Natural killer cell (primary cell): ENCODE measurements around the gene IL19. TPM values are rescaled to one million over a fixed set of nuclear protein-coding genes. Genes with fewer than 3 reads are reported as not detected.
"Not testable (repeated sequence)": the region's sequence is repeated elsewhere in the genome, so short reads cannot be mapped to it uniquely, and the experiment has no call there.

Experiments
- ATAC-seq, 3 donors: fragments of 150-1000 bp in 2 of 3; fragments of 200-7000 bp in 1 of 3; cut with Tn5 transposase; 1 replicate in 1 of 3; 2 replicates in 2 of 3; pipeline ENCODE4 v1.10.0; 2021; ENCODE audit warnings: mild to moderate bottlenecking in 2 of 3, moderate library complexity in 2 of 3
- DNase-seq, 2 donors: peaks; one replicate each; pipeline versions ENCODE4 v3.0.0 to v3.0.0-alpha.2; 2013 to 2021; ENCODE audit warnings: mixed read lengths in 1 of 2
- H3K27ac ChIP-seq: one replicate; pipeline ENCODE4 v1.5.1; 2013; ENCODE audit warnings: mild to moderate bottlenecking, low read length
- H3K27me3 ChIP-seq: one replicate; pipeline ENCODE4 v1.6.1; 2013; ENCODE audit warnings: low read length; ENCODE audit not compliant: control insufficient read depth, insufficient read depth
- H3K36me3 ChIP-seq: one replicate; pipeline ENCODE4 v1.6.1; 2013; ENCODE audit warnings: low read length; ENCODE audit not compliant: control insufficient read depth, insufficient read depth
- H3K4me1 ChIP-seq: one replicate; pipeline ENCODE4 v1.6.1; 2013; ENCODE audit warnings: low read length; ENCODE audit not compliant: control insufficient read depth, insufficient read depth
- H3K4me3 ChIP-seq: one replicate; pipeline ENCODE4 v1.5.1; 2013; ENCODE audit warnings: low read length
- H3K9me3 ChIP-seq: one replicate; pipeline ENCODE4 v1.6.1; 2013; ENCODE audit warnings: low read length; ENCODE audit not compliant: control insufficient read depth, insufficient read depth
- H3K27ac Mint-ChIP-seq, 2 donors: one replicate each; pipeline ENCODE4 v1.8.0; 2022; ENCODE audit warnings: mild to moderate bottlenecking in 2 of 2, mixed read lengths in 2 of 2, moderate library complexity in 1 of 2
- H3K27me3 Mint-ChIP-seq, 2 donors: one replicate each; pipeline ENCODE4 v1.8.0; 2022; ENCODE audit warnings: low read depth in 2 of 2, mixed read lengths in 2 of 2
- H3K36me3 Mint-ChIP-seq: one replicate; pipeline ENCODE4 v1.8.0; 2022; ENCODE audit warnings: mixed read lengths
- H3K4me1 Mint-ChIP-seq, 2 donors: one replicate each; pipeline ENCODE4 v1.8.0; 2022; ENCODE audit warnings: mixed read lengths in 2 of 2
- H3K4me3 Mint-ChIP-seq: one replicate; pipeline ENCODE4 v1.8.0; 2022; ENCODE audit warnings: mild to moderate bottlenecking, moderate library complexity, mixed read lengths
- H3K9me3 Mint-ChIP-seq, 2 donors: one replicate each; pipeline ENCODE4 v1.8.0; 2022; ENCODE audit warnings: mixed read lengths in 2 of 2
- WGBS: methylation state at CpG from one replicate; pipeline ENCODE4 v1.1.7; 2013; ENCODE audit warnings: missing lambda C conversion rate; ENCODE audit not compliant: insufficient coverage; 5-methylcytosine and 5-hydroxymethylcytosine counted together
- intact Hi-C: fragments of 100-400 bp; cut with micrococcal nuclease; formaldehyde crosslinking; loops from one replicate; pipeline ENCODE4 v1.14.2; 2022
- total RNA-seq, 4 donors: library from RNA; stranded (reverse); fragments of 120-200 nt in 1 of 4; gene quantifications; one replicate each; pipeline versions ENCODE4 v1.2.3 to v1.2.4, GENCODE V29; 2013 to 2022
- TF ChIP-seq, protein P1 (sequence below): fragments of 200-600 bp; IDR thresholded peaks from one replicate; pipeline ENCODE4 v1.8.0; 2022; ENCODE audit warnings: antibody characterized with exemption

IL19 gene
- total RNA-seq, 3 donors from 2014 or later (not counting 1 experiment from before 2014, with no cell fraction given), result not detected

- DNase-seq (no peak), ATAC-seq (no peak)
- no peaks in the 10 kb centered on the region for H3K27me3 ChIP-seq
- H3K4me1 ChIP-seq, result peaks cover 63% of the 10 kb centered on the region
- H3K36me3 Mint-ChIP-seq, result no peaks in the 10 kb centered on the region
- H3K27ac ChIP-seq, result no peak within 1 kb of the TSS
- no peaks in the 10 kb centered on the region for H3K36me3 ChIP-seq
- no peak within 1 kb of the TSS for H3K27ac Mint-ChIP-seq
- 45% methylated on average over 8 of the region's 8 CpGs for WGBS
- H3K27me3 Mint-ChIP-seq, result peaks cover 7 to 16% of the 10 kb centered on the region in 2 donors
- TF ChIP-seq, protein P1, sequence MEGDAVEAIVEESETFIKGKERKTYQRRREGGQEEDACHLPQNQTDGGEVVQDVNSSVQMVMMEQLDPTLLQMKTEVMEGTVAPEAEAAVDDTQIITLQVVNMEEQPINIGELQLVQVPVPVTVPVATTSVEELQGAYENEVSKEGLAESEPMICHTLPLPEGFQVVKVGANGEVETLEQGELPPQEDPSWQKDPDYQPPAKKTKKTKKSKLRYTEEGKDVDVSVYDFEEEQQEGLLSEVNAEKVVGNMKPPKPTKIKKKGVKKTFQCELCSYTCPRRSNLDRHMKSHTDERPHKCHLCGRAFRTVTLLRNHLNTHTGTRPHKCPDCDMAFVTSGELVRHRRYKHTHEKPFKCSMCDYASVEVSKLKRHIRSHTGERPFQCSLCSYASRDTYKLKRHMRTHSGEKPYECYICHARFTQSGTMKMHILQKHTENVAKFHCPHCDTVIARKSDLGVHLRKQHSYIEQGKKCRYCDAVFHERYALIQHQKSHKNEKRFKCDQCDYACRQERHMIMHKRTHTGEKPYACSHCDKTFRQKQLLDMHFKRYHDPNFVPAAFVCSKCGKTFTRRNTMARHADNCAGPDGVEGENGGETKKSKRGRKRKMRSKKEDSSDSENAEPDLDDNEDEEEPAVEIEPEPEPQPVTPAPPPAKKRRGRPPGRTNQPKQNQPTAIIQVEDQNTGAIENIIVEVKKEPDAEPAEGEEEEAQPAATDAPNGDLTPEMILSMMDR, result no peak
- intact Hi-C loops, result no loop called here
- no peak within 1 kb of the TSS for H3K4me3 ChIP-seq
- no peaks in the 10 kb centered on the region for H3K9me3 Mint-ChIP-seq
- H3K4me1 Mint-ChIP-seq, result peaks cover 42 to 44% of the 10 kb centered on the region in 2 donors
- H3K9me3 ChIP-seq, result no peaks in the 10 kb centered on the region
- no peak within 1 kb of the TSS for H3K4me3 Mint-ChIP-seq
These were observed 1.8 kb downstream of the IL19 start, which contains the start of gene IL10 for GRCh38 chr1:206772243-206772937. Gene IL10 (minus strand): TSS chr1:206772494. CDS start chr1:206772435, 59 bp downstream.

DNA sequence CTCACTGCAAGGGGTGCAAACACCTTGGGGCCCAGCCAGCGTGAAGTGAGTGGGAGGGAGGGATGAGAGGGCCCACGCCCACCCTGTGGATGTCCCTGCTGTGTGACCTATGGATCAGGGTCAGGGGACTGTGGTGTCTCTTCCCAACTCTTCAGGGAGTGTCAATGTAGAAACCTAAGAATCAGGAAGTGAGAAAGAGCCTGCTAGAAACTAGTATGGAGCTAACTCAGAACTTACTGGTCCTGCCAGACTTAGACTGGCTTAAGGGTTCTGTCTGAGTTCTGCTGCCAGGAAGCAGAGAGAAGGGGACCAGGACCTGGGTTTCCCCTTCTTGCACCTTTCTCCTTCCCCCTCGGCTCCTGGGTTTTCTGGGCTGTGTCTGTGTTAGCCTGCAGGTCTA, 3.5 kb downstream of the IL19 start:
- intact Hi-C loops, result no loop called here
- Histone ChIP-seq H3K27me3 (no peaks in the 10 kb centered on the region), H3K27ac (no peak overlapping the region), H3K36me3 (no peaks in the 10 kb centered on the region), H3K4me1 (peaks cover 47% of the 10 kb centered on the region), H3K4me3 (no peak overlapping the region), H3K9me3 (no peaks in the 10 kb centered on the region)
- Mint-ChIP-seq H3K36me3 (no peaks in the 10 kb centered on the region), H3K27me3 (peaks cover 7 to 16% of the 10 kb centered on the region in 2 donors), H3K4me1 (peaks cover 28 to 32% of the 10 kb centered on the region in 2 donors), H3K27ac (no peak overlapping the region), H3K9me3 (no peaks in the 10 kb centered on the region), H3K4me3 (no peak overlapping the region)
- TF ChIP-seq, protein P1, result no peak
- DNase-seq, result no peak
- WGBS, result 74% methylated on average over 3 of the region's 3 CpGs
- ATAC-seq, result no peak

DNA sequence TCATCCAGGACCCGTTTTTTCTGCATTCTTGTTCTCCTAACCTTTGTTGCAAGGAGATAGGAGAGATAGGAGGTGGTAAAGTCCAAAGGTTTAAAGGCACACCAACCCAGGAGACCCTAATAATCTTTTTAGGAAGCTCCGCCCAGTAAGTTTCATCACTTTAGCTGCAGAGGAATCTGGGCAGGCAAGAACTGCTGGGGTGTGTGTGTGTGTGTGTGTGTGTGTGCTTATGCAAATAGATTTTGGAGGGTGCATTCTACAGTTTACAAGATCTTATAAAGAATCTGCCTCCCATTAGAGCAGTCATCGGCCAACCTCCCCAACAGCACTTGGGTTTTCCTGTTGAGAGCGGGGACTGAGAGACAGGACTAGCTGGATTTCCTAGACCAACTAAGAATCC, 5.7 kb downstream of the IL19 start:
- Histone ChIP-seq H3K4me3 (no peak overlapping the region), H3K9me3 (no peaks in the 10 kb centered on the region), H3K4me1 (peaks cover 25% of the 10 kb centered on the region), H3K27me3 (no peaks in the 10 kb centered on the region), H3K36me3 (no peaks in the 10 kb centered on the region), H3K27ac (no peak overlapping the region)
- intact Hi-C loops, result no loop called here
- no peak for ATAC-seq
- peaks cover 7 to 16% of the 10 kb centered on the region in 2 donors for H3K27me3 Mint-ChIP-seq
- TF ChIP-seq, protein P1, result no peak
- H3K4me3 Mint-ChIP-seq, result no peak overlapping the region
- H3K4me1 Mint-ChIP-seq, result peaks cover 9 to 13% of the 10 kb centered on the region in 2 donors
- no peak overlapping the region for H3K27ac Mint-ChIP-seq
- no peaks in the 10 kb centered on the region for H3K36me3 Mint-ChIP-seq
- WGBS, result 85% methylated on average over 2 of the region's 4 CpGs
- no peaks in the 10 kb centered on the region for H3K9me3 Mint-ChIP-seq
- no peak for DNase-seq

DNA sequence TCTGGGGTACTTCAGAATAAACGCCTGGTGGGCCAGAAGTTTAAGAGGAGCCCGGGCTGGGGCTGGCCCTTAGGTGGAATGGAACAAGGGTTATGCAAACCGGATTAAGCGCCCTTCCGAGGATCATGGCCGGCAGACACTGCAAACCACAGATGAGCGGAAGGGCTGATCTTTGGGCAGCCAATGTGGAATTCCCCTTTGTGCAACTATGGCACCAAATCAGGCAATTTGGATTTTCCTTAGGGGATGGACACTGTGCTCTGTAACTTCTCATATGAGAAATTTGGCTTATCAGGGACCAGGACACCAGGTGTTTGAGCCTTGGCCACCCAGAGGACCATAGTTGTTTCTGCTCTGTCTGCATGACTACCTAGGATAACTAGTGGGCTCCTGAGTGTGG, 7.5 kb downstream of the IL19 start:
- Histone ChIP-seq H3K27ac (no peak overlapping the region), H3K9me3 (no peaks in the 10 kb centered on the region), H3K27me3 (no peaks in the 10 kb centered on the region), H3K4me1 (peaks cover 23% of the 10 kb centered on the region), H3K4me3 (no peak overlapping the region), H3K36me3 (no peaks in the 10 kb centered on the region)
- Mint-ChIP-seq H3K9me3 (no peaks in the 10 kb centered on the region), H3K27me3 (peaks cover 7% of the 10 kb centered on the region in 2 donors), H3K27ac (no peak overlapping the region), H3K4me3 (no peak overlapping the region), H3K36me3 (no peaks in the 10 kb centered on the region), H3K4me1 (peaks cover 10 to 11% of the 10 kb centered on the region in 2 donors)
- TF ChIP-seq, protein P1, result no peak
- DNase-seq (no peak), ATAC-seq (no peak)
- intact Hi-C loops, result no loop called here
- whole genome bisulfite sequencing, result 94% methylated on average over 7 of the region's 7 CpGs

- Mint-ChIP-seq H3K4me1 (peaks cover 12 to 15% of the 10 kb centered on the region in 2 donors), H3K27me3 (peaks cover 6 to 12% of the 10 kb centered on the region in 2 donors)
- H3K9me3 ChIP-seq, H3K36me3 Mint-ChIP-seq, DNase-seq, H3K36me3 ChIP-seq, H3K27ac ChIP-seq, H3K4me3 Mint-ChIP-seq, H3K4me3 ChIP-seq, ATAC-seq, H3K27ac Mint-ChIP-seq, intact Hi-C loops, H3K9me3 Mint-ChIP-seq, H3K27me3 ChIP-seq: not testable (repeated sequence)
- H3K4me1 ChIP-seq, result peaks cover 22% of the 10 kb centered on the region
- WGBS, result 87% methylated on average over 6 of the region's 6 CpGs
These were observed 8.3 kb downstream of the IL19 start for GRCh38 chr1:206778911-206779310.
